Hepatocyte (in vitro differentiated cells): ENCODE measurements around the gene RPS6KA5.

ENCODE experiments used
- EZH2phosphoT487 ChIP-seq: fragments of 200-600 bp; sonication (generic); IDR thresholded peaks from one replicate; pipeline ENCODE4 v1.6.1; 2018; ENCODE audit warnings: antibody characterized with exemption, mild to moderate bottlenecking, low read depth, moderate library complexity; ENCODE audit not compliant: unreplicated experiment, severe bottlenecking
- TF ChIP-seq, protein P1 (sequence below): fragments of 200-600 bp; sonication (generic); IDR thresholded peaks from 2 replicates; pipeline ENCODE4 v1.5.1; 2016; ENCODE audit warnings: antibody characterized with exemption, mild to moderate bottlenecking; ENCODE audit not compliant: poor library complexity

DNA sequence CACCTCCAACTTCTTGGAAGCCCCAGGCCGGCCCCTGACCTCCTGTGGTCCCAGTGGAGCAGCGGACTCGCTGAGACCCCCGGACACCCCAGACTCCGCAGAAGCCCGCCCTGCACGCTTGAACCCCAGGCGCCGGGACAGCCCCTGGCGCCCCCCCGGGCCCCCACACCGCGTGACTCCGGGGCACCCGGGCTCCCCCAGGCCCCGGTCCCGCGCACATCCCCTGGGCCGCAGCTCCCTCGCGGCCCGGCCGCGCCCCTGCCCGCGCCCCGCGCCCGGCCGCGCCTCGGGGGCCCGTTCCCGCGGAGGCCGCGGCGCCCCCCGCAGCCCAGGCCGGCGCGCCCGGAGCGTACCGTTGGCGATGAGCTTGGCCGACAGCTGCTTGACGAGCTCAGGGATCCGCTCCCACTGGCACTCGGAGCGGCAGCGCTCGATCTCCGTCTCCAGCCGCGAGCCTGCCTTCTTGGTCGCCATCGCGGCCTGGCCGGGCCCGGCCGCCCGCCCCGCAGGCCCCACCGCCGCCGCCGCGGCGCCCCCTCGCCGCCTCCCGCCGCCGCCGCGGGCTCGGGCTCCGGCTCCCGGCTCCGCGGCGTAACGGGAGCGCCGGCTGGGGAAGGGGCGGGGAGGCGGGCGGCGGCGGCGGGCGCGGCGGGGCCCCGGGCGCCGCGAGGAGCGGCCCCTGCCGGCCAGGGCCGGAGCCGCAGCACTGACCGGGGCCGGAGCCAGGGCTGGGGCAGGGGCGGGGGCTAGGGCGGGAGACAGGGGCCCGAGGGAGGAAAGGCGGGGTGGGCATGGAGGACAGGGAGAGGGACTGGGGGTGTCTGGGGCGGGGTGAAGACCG, 244.4 kb downstream of the RPS6KA5 start, which contains the start of gene TTC7B:
- TF ChIP-seq, protein P1, sequence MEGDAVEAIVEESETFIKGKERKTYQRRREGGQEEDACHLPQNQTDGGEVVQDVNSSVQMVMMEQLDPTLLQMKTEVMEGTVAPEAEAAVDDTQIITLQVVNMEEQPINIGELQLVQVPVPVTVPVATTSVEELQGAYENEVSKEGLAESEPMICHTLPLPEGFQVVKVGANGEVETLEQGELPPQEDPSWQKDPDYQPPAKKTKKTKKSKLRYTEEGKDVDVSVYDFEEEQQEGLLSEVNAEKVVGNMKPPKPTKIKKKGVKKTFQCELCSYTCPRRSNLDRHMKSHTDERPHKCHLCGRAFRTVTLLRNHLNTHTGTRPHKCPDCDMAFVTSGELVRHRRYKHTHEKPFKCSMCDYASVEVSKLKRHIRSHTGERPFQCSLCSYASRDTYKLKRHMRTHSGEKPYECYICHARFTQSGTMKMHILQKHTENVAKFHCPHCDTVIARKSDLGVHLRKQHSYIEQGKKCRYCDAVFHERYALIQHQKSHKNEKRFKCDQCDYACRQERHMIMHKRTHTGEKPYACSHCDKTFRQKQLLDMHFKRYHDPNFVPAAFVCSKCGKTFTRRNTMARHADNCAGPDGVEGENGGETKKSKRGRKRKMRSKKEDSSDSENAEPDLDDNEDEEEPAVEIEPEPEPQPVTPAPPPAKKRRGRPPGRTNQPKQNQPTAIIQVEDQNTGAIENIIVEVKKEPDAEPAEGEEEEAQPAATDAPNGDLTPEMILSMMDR = peak; percentile 43
- TF ChIP-seq EZH2phosphoT487 = no peak
